Glomerular endothelial cell (primary cell): Measurements from ENCODE around the gene FLYWCH2. TPM values are rescaled to one million over a fixed set of nuclear protein-coding genes. Genes with fewer than 3 reads are reported as not detected.
A peak's percentile ranks its signal among the peaks of the same experiment; 100 is the strongest.
"Not testable (repeated sequence)": the region's sequence is repeated elsewhere in the genome, so short reads cannot be mapped to it uniquely, and the experiment has no call there.

Experiments used
- DNase-seq: peaks from one replicate; pipeline ENCODE4 v3.0.0-alpha.2; 2011; ENCODE audit warnings: low read depth, low spot score; ENCODE audit errors: extremely low read depth
- total RNA-seq: library from RNA; depleted of rRNA; stranded (reverse); fragments of >200 nt; gene quantifications from 2 replicates; pipeline ENCODE4 v1.2.3, GENCODE V29; 2015

FLYWCH2 gene
- total RNA-seq, 1 donor from 2014 or later, result 96.0 TPM

DNA sequence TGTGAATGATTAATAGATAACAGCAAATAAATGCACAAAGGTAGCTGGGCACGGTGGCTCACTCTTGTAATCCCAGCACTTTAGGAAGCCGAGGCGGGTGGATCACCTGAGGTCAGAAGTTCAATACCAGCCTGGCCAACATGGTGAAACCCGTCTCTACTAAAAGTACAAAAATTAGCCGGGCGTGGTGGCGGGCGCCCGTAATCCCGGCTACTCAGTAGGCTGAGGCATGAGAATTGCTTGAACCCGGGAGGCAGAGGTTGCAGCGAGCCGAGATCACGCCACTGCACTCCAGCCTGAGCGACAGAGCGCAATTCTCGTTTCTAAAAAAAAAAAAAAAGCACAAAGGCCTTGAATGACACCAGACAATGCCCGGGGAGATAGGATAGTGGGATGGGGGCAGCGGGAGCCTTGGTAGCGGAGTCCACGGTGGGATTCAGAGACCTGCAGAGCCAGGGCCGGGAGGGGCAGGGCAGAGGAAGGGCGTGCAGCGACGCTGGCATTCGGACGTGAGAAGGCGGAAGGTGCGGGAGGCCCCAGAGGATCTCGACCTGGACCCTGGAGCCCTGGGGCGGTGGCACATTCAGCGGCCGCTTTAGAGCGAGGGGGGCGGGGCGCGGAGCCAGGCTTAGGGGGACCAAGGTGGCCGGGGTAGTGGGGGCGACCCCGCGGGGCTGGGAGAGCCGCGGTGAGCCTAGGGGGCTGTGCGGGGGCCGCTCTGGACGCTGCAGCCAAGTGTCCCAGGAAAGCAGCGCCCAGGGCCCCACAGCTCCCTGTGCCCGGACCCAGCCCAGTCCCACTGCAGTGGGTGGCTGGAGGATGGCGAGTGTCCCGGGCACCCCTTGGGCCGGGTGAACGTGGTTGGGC is 999 bp upstream of the FLYWCH2 start:
- no peak for DNase-seq

DNA sequence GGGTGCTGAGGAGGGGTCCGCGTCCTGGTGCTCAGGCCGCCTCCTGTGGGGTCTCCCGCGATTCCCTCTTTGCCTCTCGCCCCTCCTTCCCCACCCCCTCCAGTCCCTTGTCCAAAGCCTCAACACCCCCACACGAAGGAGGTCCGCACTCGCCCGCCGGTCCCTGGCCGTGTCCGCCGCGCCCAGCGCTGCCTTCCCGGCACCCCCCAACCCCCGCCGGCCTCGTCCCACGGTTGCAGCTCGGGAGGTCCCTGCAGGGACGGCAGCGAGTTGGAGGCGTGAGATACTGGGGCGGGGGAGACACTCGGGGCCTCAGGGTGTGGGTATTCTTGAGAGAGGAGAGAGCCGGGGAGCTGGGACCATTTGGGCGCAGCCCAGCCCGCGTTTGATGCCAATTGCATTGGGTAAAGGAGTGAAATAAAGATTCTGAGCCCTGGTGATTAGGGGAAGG is 468 bp downstream of the FLYWCH2 start:
- no peak for DNase-seq

DNA sequence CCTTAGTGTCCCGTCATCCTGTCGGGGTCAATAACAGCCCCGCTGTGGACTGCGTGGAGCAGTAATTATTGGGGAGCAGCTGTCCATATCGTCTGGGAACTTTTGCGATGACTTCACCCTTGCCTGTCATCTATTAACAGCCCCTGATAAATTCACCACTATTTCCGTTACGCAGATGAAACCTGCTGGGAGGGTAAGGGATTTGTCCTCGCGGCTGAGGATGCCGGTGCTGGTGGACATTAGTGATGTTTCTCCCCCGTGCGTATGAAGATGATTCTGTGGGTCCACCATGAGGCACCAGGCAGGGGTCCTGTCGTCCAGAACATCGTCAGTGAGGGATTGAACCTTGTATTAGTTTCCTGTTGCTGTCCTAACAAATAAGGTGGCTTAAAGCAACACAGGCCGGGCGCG is 1.0 kb downstream of the FLYWCH2 start:
- no peak for DNase-seq

DNA sequence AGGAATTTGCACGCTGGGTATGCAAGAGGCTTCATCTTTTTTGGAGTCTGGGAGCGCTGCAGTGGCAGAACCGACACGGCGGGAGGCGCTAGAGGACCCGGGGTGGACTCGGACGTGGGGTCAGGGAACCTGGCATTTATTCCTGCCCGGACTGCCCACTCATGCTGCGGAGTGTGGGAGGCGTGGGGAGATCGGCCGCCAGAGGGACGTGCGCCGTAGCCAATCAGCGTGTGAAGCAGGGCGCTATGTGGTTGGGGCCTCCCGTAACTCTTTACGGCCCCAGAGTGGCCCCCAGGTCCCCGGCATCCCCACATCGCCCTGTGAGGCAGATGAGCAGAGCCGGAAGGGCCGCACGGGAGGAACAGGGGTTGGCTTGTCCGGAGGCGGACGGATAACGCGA is 11.2 kb downstream of the FLYWCH2 start:
- DNase-seq, result no peak

DNA sequence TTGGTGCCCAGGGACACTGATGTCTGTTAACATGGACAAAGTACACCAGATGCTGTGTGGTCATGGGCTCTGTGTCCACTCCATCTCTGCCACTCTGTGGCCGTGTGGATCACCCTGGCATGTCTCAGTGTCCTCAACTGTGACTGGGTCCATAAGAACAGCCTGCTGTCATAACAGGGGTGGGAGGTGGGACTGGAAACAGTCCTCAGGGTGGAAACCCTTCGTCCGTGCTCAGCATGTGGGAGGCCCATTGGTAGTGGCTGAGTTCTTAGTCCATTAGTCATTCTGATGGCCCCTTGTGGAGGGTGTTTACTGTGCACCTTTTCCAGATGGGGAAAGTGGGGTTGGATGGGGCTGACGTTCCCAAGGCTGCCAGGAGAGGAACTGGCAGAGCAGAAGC is 12.8 kb downstream of the FLYWCH2 start:
- no peak for DNase-seq

DNA sequence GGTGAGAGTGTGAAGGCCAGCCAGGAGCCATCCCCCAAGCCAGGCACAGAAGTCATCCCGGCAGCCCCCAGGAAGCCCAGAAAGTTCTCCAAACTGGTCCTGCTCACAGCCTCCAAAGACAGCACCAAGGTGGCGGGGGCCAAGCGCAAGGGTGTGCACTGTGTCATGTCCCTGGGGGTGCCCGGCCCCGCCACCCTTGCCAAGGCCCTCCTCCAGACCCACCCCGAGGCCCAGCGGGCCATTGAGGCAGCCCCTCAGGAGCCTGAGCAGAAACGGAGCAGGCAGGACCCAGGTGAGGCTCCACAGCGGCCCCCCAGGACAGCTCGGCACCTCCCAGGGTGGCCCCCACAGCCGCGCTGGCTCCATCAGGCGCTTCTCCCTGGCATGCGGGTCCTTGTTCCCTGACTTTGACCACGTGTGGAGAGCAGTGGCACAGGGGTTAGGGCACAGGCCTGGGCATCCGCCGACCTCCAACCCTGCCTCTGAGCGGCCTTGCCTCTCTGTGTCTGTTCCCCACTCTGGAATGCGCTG is 13.5 kb downstream of the FLYWCH2 start:
- DNase-seq, result no peak

DNA sequence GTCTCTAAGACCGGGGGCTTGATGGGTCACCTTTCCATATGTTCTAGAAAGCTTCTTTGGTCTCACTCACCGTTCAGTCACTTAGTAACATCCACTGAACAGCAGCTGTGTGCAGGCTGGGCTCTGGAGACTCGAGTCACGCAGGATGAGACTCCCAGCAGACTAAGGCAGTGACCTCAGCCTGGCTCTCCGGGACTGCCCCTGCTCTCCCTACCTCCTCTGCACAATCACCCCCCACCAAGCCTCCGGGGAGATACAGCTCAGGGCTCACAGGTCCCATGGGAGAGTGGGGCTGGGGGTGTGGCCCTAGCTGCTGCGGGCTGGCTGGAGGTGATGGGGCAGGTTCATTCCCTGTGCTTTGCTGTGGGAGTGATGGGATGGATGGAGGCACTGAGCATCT is 14.1 kb downstream of the FLYWCH2 start:
- no peak for DNase-seq

DNA sequence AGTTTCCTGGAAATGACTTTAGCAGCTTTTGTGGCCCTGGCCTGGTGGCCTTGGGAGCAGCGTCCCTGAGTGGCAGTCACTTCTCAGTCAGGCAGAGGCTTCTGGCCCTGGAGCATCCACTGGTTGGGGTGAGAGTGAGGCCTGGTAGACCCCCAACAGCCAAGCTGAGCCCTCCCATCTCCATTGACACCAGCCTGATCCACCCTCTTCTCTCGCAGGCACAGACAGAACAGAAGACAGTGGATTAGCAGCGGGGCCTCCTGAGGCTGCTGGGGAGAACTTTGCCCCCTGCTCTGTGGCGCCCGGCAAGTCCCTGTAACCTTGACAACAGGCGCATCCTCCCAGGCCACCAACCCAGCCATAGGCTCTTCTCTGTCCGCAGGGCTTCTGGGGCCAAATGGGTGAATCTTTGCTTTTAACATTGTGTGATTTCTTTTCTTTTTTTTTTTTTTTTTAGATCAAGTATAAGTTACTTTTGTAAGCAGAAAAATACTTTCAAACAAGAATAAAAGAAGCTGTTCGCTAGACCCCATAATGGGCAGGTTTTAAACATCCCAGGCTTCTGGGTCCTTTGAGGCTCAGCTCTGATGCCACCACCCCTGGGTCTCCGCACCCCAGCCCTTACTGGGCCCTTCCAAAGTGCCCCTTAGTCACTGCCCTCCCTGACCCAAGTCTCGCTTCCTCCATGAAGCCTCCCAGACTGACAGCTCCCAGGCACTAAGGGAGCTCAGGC is 16.0 kb downstream of the FLYWCH2 start:
- DNase-seq, result no peak

DNA sequence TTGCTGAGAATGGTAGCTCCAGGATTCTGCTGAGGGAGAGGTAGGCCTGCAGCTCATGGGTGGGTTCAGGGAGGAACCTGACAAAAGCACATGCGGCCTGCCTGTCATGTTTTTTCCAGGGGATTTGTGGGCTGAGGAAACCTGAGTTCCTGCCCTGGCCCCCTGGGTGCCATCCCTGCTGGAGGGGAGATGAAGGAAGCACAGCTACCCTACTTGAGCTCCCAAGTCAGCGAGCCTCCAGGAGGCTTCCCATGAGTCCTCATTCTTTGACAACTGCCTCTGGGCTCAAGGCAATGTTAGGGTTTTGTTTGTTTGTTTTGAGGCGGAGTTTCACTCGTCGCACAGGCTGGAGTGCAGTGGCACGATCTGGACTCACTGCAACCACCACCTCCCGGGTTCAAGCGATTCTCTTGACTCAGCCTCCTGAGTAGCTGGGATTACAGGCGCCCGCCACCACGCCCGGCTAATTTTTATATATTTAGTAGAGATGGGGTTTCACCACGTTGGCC is 16.6 kb downstream of the FLYWCH2 start:
- DNase-seq, result no peak

DNA sequence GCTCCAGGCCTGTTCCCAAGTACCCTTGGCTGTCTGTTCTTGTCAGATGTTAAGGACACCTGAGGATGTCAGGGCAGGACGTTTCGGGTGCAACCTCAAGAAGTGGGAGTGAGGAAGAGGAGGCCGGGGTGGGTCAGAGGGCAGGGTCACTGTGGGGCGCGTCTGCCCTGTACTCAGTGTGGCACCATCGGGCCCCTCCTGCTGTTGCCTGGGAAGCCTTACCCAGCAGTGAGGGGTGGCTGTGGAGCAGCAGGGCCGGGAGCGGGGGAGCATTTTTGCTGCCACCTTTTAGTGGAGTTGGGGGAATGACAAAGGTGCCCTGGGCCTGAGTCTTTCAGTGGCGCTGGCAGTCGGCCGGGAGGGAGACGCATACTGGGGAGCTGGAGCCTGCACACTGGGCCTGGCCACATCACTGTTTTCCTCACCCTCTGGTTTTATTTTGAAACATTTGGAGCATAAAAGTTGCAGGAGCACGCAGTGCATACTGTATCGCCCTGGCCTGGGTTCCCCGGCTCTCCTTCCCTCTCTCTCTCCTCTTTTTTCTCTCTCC is 17.6 kb downstream of the FLYWCH2 start:
- DNase-seq, result no peak

DNA sequence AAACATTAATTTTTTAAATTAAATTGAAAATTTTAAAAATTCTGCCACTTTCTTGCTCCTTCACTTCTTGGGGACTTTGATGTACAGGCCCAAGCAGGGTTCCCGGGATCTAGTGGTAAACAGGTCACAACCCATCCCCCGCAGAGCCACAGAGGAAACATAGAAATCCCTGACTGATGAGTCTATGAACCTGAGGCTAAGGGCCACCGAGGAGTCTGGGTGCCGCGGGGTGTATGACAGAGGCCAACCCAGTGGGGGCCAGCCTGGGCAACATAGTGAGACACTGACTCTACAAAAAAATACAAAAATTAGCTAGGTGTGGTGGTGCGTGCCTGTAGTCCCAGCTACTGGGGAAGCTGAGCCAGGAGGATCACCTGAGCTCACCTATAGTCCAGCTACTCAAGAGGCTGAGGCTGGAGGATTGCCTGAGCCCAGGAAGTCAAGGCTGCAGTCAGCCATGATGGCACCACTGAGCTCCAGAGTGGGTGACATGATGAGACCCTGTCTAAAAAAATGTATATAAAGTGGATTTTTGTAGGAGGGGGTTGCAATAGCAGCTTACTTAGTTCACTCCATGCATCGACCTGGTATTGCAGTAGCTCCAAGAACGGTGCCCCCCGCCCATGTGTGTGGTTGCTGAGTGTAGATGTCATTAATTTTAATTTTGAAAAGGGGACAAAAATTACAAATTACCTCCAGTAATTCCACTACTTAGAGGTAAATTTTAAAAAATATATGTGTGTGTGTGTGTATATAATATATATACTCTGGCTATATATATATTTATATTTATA is 19.5 kb downstream of the FLYWCH2 start:
- DNase-seq, result no peak

DNA sequence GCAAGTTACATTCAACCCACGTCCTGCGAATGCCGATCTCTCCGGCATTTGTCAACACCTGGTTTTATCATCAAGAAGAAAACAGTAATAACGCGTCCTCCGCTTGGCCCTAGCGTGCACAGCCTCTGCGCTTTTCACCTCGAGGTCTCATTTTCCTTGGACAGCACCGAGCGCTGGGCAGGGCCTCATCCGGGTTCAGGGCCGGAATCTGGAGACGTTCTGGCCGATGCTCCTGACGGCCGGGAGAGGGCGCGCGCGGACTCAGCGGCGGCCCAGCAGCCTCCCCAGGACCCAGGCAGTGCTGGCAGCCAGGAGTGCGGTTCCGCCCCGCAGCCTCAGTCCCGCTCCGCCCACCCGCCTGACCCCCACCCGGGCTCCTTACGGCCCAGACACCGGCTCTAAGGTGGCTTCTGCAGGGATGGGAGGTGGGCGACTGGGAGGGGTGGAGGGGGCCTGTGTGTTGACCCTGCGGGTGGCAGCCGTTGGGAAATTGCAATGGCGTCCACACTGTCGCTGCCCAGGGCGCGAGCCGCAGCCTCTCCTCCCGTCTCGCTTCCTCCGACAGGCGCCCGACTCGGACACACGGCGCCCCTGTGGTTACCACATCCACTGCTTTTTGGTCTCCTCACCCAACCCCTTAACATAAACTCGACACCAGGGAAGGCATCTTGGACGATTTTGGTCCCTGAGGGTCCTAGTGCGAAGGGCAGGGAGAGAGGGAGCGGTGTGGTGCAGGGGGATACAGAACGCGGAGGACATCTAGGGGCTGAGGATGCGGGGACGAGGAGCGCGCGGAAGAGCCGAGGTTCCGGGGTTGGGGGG is 21.3 kb downstream of the FLYWCH2 start:
- DNase-seq, result no peak

DNA sequence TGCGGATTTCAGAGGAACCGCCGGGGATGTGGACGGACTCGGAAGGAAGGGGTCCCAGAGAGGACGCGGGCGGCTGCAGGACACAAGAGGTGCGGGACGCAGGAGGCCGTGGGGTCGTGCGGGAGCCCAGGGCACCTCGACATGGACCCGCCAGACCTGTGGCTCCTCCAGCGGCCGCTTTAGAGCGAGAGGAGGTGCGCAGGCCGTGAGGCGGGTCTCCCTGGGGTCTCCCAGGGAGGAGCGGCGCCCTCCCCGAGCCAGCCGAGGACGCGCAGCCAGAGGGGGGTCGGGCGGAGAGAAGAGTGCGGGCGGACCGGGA is 21.9 kb downstream of the FLYWCH2 start:
- DNase-seq, result no peak

DNA sequence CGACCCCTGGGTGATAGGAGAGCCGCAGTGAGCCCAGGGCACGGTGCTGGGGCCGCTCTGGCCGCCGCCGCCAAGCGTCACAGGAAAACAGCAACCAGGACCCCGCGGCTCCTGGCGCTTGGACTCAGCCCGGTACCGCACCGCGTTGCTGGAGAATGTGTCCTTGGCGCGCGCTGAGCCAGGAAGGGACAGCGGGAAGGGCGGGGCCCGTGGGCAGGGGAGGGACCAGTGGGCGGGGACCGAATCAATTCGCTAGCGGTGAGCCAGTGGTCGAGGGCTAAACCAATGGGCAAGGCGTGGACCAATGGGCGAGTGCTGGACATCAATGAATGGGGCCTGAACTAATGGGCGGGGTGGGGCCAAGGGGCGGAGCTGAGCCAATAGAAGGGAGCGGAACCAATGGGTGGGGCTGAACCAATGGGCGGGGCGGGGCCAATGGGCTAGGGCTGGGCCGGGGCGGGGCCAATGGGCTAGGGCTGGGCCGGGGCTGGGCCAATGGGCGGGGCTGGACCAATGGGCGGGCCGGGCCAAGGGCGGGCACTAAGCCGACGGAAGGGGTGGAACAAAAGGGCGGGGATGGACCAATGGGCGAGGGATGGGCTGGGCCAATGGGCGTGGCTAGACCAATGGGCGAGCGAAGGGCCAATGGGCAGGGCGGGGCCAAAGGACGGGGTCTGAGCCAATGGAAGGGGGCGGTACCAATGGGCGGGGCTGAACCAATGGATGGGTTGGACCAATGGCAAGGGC is 22.4 kb downstream of the FLYWCH2 start:
- DNase-seq, result peak; percentile 90

DNA sequence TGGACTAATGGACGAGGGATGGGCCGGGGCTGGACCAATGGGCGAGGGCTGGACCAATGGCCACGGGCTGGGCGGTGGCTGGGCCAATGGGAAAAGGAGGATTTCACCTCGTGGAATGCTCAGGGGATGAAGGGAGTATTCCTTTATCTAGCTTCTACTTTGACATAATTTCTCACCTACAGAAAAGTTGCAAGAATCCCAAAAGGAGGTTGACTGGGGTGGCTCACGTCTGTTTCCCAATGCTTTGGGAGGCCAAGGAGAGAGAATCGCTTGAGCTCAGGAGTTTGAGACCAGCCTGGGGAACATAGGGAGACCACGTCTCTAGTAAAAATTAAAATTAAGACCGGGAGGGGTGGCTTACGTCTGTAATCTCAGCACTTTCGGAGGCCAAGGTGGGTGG is 23.0 kb downstream of the FLYWCH2 start:
- DNase-seq, result no peak

DNA sequence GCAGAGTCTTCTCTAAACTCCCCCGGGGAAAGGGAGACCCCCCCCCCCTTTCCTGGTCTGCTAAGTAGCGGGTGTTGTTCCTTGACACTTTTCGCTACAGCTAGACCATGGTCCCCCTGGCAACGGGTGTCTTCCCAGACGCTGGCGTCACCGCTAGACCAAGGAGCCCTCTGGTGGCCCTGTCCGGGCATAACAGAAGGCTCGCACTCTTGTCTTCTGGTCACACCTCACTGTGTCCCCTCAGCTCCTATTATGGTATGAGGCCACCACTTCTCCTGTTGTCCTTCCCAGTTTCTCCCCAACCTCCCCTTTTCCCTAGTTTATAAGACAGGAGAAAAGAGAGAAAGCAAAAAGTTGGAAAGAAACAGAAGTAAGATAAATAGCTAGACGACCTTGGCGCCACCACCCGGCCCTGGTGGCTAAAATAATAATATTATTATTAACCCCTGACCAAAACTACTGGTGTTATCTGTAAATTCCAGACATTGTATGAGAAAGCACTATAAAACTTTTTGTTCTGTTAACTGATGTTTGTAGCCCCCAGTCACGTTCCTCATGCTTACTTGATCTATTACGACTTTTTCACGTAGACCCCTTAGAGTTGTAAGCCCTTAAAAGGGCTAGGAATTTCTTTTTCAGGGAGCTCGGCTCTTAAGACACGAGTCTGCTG is 24.2 kb downstream of the FLYWCH2 start:
- DNase-seq, result not testable (repeated sequence)

DNA sequence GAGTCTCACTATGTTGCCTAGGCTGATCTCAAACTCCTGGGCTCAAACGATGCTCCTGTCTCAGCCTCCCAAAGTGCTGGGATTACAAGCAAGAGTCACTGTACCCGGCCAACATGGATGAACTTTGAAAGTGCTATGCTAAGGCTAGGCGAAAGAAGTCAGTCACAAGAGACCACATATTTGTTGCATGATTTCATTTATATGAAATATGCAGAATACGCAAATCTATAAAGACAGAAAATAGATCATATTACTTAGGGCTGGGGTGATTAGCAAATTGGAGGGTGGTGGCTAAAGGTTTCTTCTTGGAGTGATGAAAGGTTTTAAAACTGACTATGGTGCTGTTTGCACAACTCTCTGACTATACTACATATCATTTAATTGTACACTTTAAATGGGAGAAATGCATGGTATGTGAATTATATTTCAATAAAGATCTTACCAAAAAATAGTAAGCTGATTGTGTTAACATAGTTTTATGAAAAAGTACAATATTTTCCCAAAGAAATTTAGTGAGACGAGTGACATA is 27.5 kb downstream of the FLYWCH2 start:
- no peak for DNase-seq

DNA sequence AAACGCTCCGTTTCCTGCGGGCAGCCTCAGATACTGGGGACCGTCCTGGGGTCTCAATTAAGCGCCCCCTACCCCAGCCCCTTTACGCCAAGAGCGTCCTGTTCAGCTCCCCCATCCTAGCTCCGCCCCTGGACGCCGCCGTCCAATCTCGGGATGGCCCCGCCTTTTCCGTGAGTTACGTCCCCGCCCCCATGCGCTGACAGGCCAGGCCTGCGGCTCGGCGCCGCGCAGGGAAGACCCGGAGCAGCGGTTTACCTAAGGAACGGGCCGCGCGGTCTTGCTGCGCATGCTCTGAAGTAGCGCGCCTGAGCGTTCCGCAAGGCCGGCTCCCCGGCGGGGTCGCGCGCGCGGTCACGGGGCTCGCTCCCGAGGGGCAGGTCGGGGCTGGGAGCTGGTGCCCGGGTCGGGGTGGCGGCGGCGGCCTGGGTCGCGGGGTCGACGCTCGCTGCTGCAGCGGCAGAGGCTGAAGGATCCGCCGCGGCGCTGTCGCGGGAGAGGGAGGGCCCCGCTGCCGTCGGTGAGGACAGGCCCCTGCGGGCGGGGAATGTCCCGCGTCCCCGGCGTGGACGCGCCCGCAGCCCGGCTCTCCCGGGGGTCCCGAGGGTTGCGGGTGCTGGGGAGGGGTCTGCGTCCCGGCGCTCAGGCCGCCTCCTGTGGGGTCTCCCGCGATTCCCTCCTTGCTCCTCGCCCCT is 28.8 kb downstream of the FLYWCH2 start, which contains the start of gene FLYWCH1:
Gene FLYWCH1 (plus strand): TSS at position 294 of the 692 bp plus-strand sequence. CDS start 17,755 bp downstream, outside the sequence.
- DNase-seq, result peak; percentile 74
